NCI-H2196 (cell line): ENCODE measurements around the gene NUP58.
"Not testable (repeated sequence)": the region's sequence is repeated elsewhere in the genome, so short reads cannot be mapped to it uniquely, and the experiment has no call there.

Experiments
- DNase-seq: peaks from one replicate; lab custom pipeline; 2025; ENCODE audit not compliant: unreplicated experiment; lab: John Stamatoyannopoulos, UW

NUP58 gene

DNA sequence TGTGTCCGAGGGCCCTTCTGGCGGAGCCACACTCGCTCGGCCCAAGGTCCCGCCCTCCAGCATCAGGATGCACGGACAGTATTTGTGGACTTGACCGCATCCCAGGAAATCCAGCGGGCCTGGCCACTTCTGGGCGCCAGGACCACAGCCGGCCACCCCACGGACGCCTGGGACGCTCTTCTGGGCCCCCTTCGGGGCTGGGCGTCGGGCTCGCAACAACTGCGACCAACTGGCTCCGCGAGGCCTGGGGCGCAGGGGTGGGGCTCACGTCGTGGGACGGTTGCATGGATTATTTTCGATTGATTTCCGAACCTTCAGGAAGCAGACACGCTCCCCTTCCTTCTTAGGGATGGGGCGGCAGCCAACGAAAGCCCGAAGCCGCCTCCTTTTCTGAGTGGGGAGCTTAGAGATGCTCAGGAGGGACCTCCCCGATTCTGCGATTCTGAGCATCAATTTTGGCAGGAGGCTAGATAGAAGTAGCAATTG, 521 bp upstream of the NUP58 start:
- DNase-seq = no peak

DNA sequence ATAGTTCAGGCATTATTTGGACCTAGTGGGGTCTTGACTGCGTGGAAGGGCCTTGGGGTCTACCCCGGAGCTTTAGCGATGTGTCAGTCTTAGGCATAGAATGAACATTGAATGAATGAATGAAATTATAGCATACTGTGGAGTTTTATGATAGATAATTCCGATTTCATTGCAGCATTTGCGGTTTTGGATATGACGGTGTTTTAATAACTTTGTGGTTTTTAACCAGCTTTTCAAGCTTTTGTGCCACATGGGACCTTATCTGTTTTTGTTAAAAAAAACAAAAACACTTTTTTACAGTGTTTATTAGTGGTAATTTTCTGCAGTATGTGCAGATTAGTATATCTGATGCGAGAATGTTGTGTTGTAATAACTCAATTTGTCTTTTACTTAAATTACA, 696 bp downstream of the NUP58 start:
- DNase-seq = no peak

DNA sequence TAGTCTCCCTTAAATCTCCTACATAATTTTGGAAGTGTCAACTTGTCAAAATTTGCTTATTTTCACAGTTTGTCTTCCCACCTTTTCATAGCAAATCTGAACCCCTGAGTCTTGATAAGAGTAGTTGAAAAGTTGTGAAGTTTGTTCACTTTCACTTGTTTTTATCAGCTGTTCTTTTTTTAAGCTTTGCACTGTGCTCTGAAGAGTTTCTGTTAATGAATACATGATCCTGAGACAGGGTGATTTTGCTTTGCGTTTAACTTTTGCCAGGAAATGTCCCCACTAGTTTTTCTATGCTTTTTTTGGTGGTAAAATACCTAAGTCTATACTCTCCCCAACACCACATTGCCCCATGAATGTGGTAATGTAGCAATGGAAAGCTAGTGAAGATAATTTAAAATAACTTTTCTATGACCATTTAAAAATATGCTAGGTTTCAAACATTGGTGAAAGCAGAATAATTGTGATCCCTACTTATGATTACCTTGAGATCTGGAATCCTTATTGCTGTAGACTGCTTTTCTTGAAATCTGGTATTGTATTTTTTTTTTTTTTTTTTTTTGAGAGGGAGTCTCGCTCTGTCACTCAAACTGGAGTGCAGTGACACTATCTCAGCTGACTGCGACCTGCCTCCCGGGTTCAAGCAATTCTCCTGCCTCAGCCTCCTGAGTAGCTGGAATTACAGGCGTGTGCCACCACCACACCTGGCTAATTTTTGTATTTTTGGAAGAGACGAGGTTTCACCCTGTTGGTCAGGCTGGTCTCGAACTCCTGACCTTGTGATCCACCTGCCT, 5.4 kb downstream of the NUP58 start:
- DNase-seq = no peak

DNA sequence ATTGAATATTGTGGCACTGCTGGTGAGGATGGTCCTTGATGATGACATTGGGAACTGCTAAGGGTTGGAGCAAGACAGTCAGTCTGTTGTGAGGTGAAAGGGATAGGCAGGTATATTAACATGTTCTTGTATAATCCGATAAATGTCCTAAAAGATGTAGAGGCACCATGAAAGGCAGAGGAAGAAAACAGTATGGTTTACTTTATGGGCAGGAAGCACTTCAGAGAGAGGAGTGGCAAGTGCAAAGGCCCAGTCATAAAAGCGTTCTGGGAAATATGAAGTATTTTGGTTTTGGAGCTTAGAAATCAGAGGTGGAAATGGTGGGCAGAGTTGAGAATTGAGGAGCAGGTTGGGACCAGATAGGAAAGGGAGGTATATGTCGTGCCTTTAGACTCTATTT, 9.5 kb downstream of the NUP58 start:
- no peak for DNase-seq

DNA sequence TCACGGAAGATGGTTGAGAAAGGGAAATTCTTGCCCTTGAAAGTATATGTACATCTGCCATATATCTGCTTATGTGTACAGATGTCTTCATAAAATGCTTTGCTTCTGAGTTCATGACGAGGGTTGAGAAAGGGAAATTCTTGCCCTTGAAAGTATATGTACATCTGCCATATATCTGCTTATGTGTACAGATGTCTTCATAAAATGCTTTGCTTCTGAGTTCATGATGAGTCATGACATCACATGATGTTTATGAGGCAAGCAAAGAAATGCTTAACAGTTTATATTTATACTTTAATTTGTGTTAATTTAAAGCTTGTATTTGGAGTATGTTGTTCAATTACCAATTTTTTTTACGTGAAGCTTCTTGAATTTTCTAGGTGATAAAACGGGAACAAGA, 17.5 kb downstream of the NUP58 start:
- DNase-seq = not testable (repeated sequence)

DNA sequence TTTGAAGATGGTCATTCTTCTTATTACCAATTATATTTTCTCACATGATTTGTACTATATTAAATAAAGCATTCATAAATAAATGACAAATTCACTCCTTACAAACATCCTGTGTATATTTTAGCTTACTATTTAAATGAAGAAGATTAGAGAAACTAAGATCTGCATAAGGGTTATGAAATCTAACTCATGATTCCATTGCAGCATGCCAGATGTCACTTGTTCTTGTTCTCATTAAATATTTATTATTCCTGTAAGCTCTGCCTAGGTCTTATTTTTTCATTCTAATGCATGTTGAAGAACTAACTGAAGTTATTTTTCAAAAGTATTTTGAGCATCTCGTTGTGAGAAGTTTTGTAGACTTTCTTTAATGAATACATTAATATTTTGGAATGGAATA, 18.3 kb downstream of the NUP58 start:
- no peak for DNase-seq

DNA sequence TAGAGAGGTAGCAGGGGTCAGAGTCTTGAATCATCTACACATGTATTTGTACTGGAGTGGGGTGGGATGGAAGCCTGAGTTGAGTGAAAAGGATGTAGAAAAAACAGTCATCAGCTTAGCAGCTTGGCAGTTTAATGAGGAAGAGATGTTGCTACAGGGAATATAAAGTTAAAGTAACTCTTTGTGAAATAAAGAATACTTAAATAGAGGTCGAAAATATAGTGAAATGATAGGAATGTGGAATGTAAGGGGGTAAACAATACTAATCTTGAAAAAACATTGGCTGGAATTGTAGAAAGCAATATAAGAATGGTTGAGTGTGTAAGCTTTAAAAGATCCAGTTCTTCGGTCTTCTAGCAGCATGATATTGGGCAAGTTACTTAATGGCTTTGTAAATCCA, 22.7 kb downstream of the NUP58 start:
- DNase-seq = no peak

DNA sequence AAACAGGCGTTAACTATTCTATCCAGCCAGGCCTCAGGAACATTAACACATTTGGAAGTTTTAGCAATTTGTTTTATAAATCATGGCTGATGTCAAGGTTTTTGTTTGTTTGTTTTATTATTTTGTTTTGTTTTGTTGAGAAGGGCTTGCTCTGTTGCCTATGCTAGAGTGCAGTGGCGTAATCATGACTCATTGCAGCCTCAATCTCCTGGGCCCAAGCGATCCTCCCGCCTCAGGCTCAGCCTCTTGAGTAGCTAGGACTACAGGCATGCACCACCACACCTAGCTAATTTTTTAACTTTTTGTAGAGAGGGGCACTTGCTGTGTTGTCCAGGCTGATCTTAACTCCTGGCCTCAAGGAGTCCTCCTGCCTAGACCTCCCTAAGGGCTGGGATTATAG, 28.3 kb downstream of the NUP58 start:
- no peak for DNase-seq

DNA sequence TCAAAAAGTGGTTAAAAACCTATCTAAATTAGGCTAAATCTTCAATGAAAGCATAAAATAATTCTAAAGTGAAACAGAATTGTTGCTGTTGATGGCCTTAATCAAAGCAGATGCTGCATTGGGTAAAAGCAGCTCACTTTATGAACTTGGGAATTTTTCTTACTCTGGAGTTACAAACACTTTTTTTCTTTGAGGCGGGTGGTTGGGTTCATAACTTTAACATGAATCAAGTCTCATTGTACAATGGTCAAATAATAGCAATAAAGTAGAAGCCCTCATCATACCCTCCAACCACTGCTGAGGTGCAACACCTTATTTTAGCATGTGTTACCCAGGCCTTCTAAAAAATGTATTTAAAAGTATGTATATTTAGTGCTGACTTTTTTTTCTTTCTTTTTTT, 29.1 kb downstream of the NUP58 start:
- no peak for DNase-seq

DNA sequence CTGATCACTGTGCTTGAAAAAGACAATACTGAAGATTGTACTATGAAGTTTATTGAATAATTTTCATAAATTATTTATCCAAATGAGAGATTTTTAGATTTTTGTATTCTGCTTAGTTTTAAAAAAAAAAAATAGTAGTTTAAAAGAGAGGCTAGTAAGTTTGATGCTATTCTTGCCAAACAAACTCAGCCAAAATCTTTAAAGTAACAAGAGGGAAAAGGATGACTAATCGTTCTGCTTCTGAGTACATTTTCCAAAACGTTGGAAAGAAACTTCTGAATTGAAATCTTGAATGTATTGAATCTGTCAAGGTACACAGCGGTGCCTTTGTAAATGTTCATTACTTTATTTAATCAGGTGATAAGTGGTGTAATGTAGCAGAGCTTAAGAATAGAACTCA, 34.4 kb downstream of the NUP58 start:
- DNase-seq = no peak

DNA sequence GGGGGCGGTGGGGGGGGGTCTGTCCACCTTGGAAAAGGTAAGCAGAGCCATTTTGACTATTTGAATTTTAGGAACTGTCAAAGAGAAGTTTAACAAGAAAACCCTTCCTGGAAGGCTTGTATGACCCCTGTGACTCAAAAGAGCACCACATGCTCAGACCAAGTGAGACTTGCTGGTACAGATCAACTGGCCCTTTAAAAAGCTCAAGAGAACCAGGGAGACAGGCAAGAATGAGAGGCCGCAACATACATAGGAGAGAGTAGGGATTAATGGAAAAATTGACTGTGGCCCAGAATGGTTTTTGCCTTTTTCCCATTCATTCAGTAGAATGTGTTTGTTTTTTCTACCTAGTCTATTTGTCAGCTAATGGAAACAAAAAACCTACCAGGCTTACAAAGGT, 44.2 kb downstream of the NUP58 start:
- no peak for DNase-seq

DNA sequence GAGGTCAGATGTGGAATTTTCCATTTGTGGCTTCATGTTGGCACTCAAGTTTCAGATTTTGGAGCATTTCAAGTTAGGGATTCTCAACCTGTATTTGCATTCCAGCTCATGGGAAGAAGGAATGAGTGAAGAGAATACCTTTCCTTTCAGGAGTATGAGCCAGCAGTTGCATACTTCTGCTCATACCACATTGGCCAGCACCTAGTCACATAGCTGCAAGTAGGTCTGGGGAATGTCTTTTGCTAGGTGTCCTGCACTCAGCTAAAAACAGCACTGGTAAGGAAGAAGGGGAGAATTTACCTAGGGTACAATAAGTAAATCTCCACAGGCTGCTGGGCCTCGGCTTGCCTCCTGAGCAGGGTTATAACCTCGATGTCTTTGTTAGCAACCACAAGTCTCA, 45.7 kb downstream of the NUP58 start:
- DNase-seq = no peak

DNA sequence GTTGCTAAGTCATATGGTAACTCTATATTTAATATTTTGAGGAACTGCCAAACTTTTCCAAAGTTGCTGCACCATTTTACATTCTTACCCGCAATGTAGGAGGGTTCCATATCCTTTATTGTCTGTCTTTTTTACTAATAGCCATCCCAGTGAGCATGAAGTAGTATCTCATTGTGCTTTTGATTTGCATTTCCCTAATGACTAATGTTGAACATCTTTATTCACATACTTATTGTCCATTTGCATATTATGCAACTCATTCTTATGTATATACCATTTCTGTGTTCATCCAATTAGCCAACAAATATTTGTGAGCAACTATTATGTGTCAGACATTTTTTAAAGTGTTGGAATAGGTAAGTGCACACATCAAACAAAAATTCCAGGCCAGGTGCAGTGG, 50.0 kb downstream of the NUP58 start:
- DNase-seq = no peak

DNA sequence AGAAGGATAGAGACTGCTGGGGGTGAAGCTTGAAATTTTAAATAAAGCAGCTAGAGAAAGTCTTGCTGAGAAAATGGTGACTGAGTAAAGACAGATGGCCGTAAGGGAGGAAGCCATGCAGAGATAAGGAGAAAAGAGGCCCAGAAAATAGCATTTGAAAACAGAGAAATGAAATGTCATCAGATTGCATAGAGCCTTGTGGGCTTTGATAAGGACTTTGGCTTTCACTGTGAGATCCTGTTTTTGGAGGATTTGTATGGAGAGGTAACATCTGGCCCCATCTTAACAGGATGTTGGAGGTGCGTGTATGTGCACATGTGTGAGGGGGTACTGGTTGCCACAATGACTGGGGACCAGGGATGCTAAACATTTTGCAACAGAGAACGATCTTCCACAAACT, 50.8 kb downstream of the NUP58 start:
- DNase-seq = no peak

DNA sequence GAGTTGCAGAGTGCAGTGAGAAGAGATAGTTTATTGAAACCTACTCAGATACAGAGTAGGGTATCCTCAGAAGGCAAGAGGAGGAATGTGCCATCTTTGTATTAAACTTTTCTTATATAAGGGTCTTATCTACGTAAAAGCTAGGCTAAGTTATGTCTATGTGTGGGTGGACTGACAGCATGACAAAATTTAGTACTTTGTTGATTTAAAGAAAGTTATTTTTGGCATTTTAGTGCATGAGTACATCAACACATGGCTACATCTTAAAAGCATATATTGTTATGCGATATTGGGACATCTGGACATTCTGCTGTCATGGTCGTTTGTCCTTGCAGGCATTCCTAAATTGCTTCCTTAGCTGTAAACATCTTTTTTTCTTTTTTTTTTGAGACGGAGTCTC, 51.4 kb downstream of the NUP58 start:
- DNase-seq = no peak

DNA sequence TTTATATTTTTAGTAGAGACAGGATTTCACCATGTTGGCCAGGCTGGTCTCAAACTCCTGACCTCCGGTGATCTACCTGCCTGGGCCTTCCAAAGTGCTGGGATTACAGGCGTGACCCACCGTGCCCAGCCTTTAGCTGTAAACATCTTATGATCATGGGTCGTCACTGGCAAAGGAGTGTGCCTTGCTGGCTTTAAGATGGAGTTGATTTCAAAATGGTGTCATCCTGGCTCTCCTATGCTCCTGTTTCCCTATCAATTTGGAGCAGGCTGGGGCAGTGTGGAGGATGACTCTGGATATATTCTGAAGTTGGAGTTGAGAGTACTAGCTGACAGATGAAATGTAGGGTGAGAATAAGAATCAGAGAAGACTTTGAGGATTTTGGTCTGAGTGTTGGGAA, 51.9 kb downstream of the NUP58 start:
- DNase-seq = no peak

DNA sequence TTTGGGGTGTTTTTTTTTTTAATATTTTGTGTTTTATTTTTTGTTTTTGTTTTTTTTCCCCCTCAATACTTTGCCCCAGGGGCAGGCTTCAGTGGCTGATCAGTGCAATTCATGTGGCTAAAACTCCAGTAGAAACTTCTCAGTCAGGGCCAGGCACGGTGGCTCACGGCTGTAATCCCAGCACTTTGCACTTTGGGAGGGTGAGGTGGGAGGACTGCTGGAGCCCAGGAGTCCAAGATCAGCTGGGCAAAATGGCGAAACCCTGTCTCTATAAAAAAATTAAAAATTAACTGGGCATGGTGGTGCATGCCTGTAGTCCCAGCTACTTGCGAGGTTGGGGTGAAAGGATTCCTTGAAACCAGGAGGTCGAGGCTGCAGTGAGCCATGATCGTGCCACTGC, 53.0 kb downstream of the NUP58 start:
- DNase-seq = no peak

DNA sequence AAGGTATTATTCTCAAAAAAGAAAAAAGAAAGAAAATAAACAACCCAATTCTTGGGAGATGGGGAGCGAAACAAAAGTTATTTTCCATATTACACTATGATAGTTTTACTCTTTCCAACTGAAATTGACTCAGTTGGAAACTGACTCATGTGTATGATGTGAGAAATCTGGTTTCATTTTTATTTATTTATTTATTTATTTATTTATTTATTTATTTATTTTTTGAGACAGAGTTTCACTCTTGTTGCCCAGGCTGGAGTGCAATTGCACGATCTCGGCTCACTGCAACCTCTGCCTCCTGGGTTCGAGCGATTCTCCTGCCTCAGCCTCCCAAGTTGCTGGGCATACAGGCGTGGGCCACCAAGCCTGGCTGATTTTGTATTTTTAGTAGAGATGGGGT, 59.0 kb downstream of the NUP58 start:
- not testable (repeated sequence) for DNase-seq

DNA sequence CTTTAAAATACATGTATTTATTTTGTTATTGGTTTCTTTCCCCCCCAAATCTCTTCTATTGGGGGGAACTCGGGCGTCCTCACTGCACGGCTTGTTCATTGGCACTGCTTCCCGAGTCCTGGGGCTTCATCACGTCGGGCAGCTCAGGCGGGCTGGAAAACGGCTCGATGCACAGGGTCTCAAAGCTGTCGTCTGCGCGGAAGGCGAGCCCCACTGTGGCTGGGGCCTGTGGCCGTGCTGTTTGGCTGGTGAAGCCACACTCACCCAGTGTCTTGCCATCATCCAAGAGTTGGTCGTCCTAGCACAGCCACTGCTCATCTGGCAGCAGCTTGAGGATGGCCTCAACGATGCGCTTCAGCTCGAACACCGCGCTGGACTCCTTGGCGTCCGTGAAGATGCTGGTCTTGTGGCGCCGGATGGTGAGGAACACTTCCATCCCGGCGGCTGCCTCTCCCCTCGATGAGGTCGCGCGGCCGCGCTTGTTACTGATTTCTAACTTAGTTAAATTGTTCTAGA, 64.4 kb downstream of the NUP58 start:
- DNase-seq = no peak

DNA sequence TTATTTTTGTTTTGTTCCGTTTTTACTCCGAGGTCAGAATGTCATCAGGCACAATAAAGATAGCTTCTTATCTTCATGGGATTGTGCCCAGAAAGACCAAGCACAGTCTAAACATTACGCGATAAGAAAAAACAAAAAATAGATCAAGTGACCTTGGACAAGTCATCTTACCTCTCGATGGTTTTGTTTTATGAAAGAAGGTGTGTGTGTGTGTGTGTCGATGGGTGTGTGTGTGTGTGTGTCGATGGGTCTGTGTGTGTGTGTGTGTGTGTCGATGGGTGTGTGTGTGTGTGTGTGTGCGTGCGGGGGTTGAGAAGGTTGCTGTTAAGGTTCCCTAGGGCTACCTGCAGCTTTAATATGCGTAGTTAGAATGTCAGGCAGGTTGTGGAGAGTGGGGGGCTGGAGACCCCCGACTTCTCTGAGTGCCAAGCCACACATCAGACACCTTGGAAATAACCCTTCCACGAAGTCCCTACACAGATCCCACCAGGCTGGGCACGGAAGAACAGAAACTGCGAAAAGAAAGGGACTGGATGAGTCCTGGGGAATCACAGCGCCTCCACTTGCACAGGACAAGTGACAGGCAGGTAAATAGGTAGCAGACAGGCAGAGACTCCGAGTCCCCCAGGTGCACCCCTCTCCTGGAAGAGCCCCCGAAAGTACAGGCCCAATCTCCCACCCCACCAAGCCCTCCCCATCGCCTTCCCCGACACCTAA, 69.9 kb downstream of the NUP58 start:
- DNase-seq = no peak

DNA sequence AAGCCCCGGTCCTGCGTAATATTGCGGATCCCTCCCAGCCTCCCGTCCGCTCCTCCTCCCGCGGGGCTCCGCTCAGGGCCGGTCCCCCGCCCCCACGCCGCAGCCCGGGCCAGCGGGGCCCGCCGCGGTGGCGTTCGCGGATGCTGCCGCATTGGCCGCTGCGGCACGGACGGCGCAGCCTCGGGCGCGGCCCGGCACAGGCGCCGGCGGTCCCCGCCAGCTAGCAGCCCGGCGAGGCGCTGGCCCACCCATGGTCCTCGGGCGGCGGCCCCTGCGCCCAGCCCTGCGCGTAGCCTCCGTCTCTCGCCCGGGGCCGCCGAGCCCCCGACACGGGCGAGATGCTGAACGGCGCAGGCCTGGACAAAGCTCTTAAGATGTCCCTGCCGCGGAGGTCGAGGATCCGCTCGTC, 70.5 kb downstream of the NUP58 start, which contains the start of gene ATP8A2:
Gene ATP8A2 (plus strand): TSS at position 100 of the 409 bp plus-strand sequence. CDS start 239 bp downstream, at position 339.
- DNase-seq = peak; percentile 1
